HG03108 (cell line): ENCODE measurements around the gene MRPL51.

Source experiments
- ATAC-seq: cut with Tn5 transposase; IDR thresholded peaks from one replicate; pipeline ENCODE4 v1.9.1; 2021; ENCODE audit warnings: moderate library complexity; ENCODE audit not compliant: unreplicated experiment

The MRPL51 gene

GRCh38 chr12:6462234-6462995, 30.6 kb downstream of the MRPL51 start:
- ATAC-seq, result no peak

- peak; percentile 81 for ATAC-seq
Measured at GRCh38 chr12:6461401-6462233, 31.4 kb downstream of the MRPL51 start.

GRCh38 chr12:6460751-6461371, 32.2 kb downstream of the MRPL51 start:
- no peak for ATAC-seq

GRCh38 chr12:6459004-6459337, 34.1 kb downstream of the MRPL51 start:
- ATAC-seq, result no peak

GRCh38 chr12:6458281-6459003, 34.6 kb downstream of the MRPL51 start:
- ATAC-seq, result no peak

GRCh38 chr12:6457220-6457945, 35.7 kb downstream of the MRPL51 start:
- no peak for ATAC-seq

- ATAC-seq, result no peak
Measured at GRCh38 chr12:6452944-6453630, 40.0 kb downstream of the MRPL51 start.

- ATAC-seq, result no peak
Measured at GRCh38 chr12:6452245-6452943, 40.7 kb downstream of the MRPL51 start.

GRCh38 chr12:6451348-6452244, 41.5 kb downstream of the MRPL51 start, which contains the start of gene TAPBPL:
TAPBPL (plus strand) TSS chr12:6452042; CDS start chr12:6452249, 207 bp downstream.
- ATAC-seq, result peak; percentile 60

- no peak for ATAC-seq
Measured at GRCh38 chr12:6450869-6451347, 42.2 kb downstream of the MRPL51 start.

- no peak for ATAC-seq
Measured at GRCh38 chr12:6450091-6450868, 42.8 kb downstream of the MRPL51 start.

GRCh38 chr12:6444704-6445688, 48.1 kb downstream of the MRPL51 start, which contains the start of gene CD27:
CD27 (plus strand) TSS chr12:6444955; CDS start chr12:6445096, 141 bp downstream.
- ATAC-seq, result no peak

- ATAC-seq, result no peak
Measured at GRCh38 chr12:6444031-6444430, 49.0 kb downstream of the MRPL51 start.

GRCh38 chr12:6443361-6443983, 49.6 kb downstream of the MRPL51 start:
- peak; percentile 35 for ATAC-seq

- no peak for ATAC-seq
Measured at GRCh38 chr12:6442836-6443235, 50.2 kb downstream of the MRPL51 start.
